ENCODE data around the gene IGF2BP3. TPM values are rescaled to one million over a fixed set of nuclear protein-coding genes. Genes with fewer than 3 reads are reported as not detected.
A peak's percentile ranks its signal among the peaks of the same experiment; 100 is the strongest.

Gene IGF2BP3
- total RNA-seq, 1 experiment from 2014 or later: 11.7 TPM

GRCh38 chr7:23292623-23293022 is 177.7 kb downstream of the IGF2BP3 start:
- ChIA-PET CTCF (no interaction called here), POLR2A (ENCODE audit: unreplicated experiment) (interaction anchor here (0.5 to 0.6 kb wide), 2 partner anchors 168 to 335 kb away, joined by 3 read pairs; no protein-coding TSS in a partner anchor)
- no peak overlapping the region for H2AFZ ChIP-seq (ENCODE audit: low read length)
- ATAC-seq (no peak), DNase-seq (no peak)
- intact Hi-C loops (cut with micrococcal nuclease): no loop called here
- no peak overlapping the region for H3K27ac ChIP-seq (ENCODE audit: low read length)
- TF ChIP-seq EZH2 (IDR thresholded peaks at IDR 0.05; ENCODE audit: low read length, unreplicated experiment) (no peak), EZH2phosphoT487 (IDR thresholded peaks at IDR 0.05; ENCODE audit: borderline replicate concordance, low read length) (no peak), CTCF (conservative IDR thresholded peaks at IDR 0.05; ENCODE audit: low read depth, low read length) (no peak)
- H4K20me1 ChIP-seq (ENCODE audit: low read length): no peaks in the 10 kb centered on the region
- no peaks in the 10 kb centered on the region for H3K9me2 ChIP-seq (replicated peaks; ENCODE audit: low read length)
- no TSS peak for BruUV-seq (replicated peaks)
- no peaks in the 10 kb centered on the region for H3K9me3 ChIP-seq (ENCODE audit: low read length)
- no peaks in the 10 kb centered on the region for H3F3A ChIP-seq (ENCODE audit: low read length, unreplicated experiment)
- no peak overlapping the region for H3K4me3 ChIP-seq (ENCODE audit: low read length)
- H3K27me3 ChIP-seq (ENCODE audit: low read length): no peaks in the 10 kb centered on the region
- H3K4me1 ChIP-seq (ENCODE audit: insufficient read depth, low read length): 0 out of 2 replicates have a peak, but pooled peaks cover under 1% of the 10 kb centered on the region
- no peak overlapping the region for H3K9ac ChIP-seq (ENCODE audit: low read length)
- no peak overlapping the region for H3K4me2 ChIP-seq (ENCODE audit: low read length)
- H3K79me2 ChIP-seq (ENCODE audit: low read length): no peaks in the 10 kb centered on the region
- no peaks in the 10 kb centered on the region for H3K36me3 ChIP-seq (ENCODE audit: low read depth, low read length)

- TF ChIP-seq EZH2 (IDR thresholded peaks at IDR 0.05; ENCODE audit: low read length, unreplicated experiment) (no peak), EZH2phosphoT487 (IDR thresholded peaks at IDR 0.05; ENCODE audit: borderline replicate concordance, low read length) (no peak), CTCF (conservative IDR thresholded peaks at IDR 0.05; ENCODE audit: low read depth, low read length) (no peak)
- Histone ChIP-seq H3K4me1 (ENCODE audit: insufficient read depth, low read length) (no peaks in the 10 kb centered on the region), H4K20me1 (ENCODE audit: low read length) (no peaks in the 10 kb centered on the region), H3K79me2 (ENCODE audit: low read length) (no peaks in the 10 kb centered on the region), H3K27ac (ENCODE audit: low read length) (no peak overlapping the region), H3K4me2 (ENCODE audit: low read length) (no peak overlapping the region), H3F3A (ENCODE audit: low read length, unreplicated experiment) (no peaks in the 10 kb centered on the region), H3K9me3 (ENCODE audit: low read length) (no peaks in the 10 kb centered on the region), H3K36me3 (ENCODE audit: low read depth, low read length) (no peaks in the 10 kb centered on the region), H3K27me3 (ENCODE audit: low read length) (no peaks in the 10 kb centered on the region), H3K4me3 (ENCODE audit: low read length) (no peak overlapping the region), H3K9ac (ENCODE audit: low read length) (no peak overlapping the region), H3K9me2 (replicated peaks; ENCODE audit: low read length) (no peaks in the 10 kb centered on the region), H2AFZ (ENCODE audit: low read length) (no peak overlapping the region)
- intact Hi-C loops (cut with micrococcal nuclease): no loop called here
- BruUV-seq (replicated peaks): no TSS peak
- ChIA-PET CTCF (no interaction called here), POLR2A (ENCODE audit: unreplicated experiment) (interaction anchor here (0.5 to 0.6 kb wide), 2 partner anchors 169 to 335 kb away, joined by 3 read pairs; no protein-coding TSS in a partner anchor)
- ATAC-seq (peak; percentile 43; the same call in 1 of the 2 replicates), DNase-seq (no peak)
Observed at GRCh38 chr7:23291957-23292560, 178.2 kb downstream of the IGF2BP3 start.

GRCh38 chr7:23290993-23291392 is 179.3 kb downstream of the IGF2BP3 start:
- ChIA-PET CTCF (no interaction called here), POLR2A (ENCODE audit: unreplicated experiment) (no interaction called here)
- no peak overlapping the region for H3K4me3 ChIP-seq (ENCODE audit: low read length)
- DNase-seq: no peak
- no peak overlapping the region for H2AFZ ChIP-seq (ENCODE audit: low read length)
- H3K9me2 ChIP-seq (replicated peaks; ENCODE audit: low read length): no peaks in the 10 kb centered on the region
- H3K4me1 ChIP-seq (ENCODE audit: insufficient read depth, low read length): no peaks in the 10 kb centered on the region
- no peaks in the 10 kb centered on the region for H4K20me1 ChIP-seq (ENCODE audit: low read length)
- BruUV-seq (replicated peaks): no TSS peak
- no peaks in the 10 kb centered on the region for H3K9me3 ChIP-seq (ENCODE audit: low read length)
- TF ChIP-seq EZH2 (IDR thresholded peaks at IDR 0.05; ENCODE audit: low read length, unreplicated experiment) (no peak), CTCF (conservative IDR thresholded peaks at IDR 0.05; ENCODE audit: low read depth, low read length) (no peak), EZH2phosphoT487 (IDR thresholded peaks at IDR 0.05; ENCODE audit: borderline replicate concordance, low read length) (no peak)
- intact Hi-C loops (cut with micrococcal nuclease): no loop called here
- no peak overlapping the region for H3K9ac ChIP-seq (ENCODE audit: low read length)
- no peak overlapping the region for H3K4me2 ChIP-seq (ENCODE audit: low read length)
- no peak overlapping the region for H3K27ac ChIP-seq (ENCODE audit: low read length)
- H3K27me3 ChIP-seq (ENCODE audit: low read length): no peaks in the 10 kb centered on the region
- H3K79me2 ChIP-seq (ENCODE audit: low read length): no peaks in the 10 kb centered on the region
- no peak for ATAC-seq
- H3K36me3 ChIP-seq (ENCODE audit: low read depth, low read length): no peaks in the 10 kb centered on the region
- H3F3A ChIP-seq (ENCODE audit: low read length, unreplicated experiment): no peaks in the 10 kb centered on the region
